Stimulated activated naive CD8-positive, alpha-beta T cell treated with anti-CD3 and anti-CD28 coated beads, Interleukin-15, amount 100 ng/mL, for 72 hours (primary cell): ENCODE results near the gene TBX6.
A peak's percentile ranks its signal among the peaks of the same experiment; 100 is the strongest.
"Not testable (repeated sequence)": the region's sequence is repeated elsewhere in the genome, so short reads cannot be mapped to it uniquely, and the experiment has no call there.

Source experiments
- ATAC-seq: fragments of 150-1000 bp; cut with Tn5 transposase; 2 replicates; pipeline ENCODE4 v1.10.0; 2021; ENCODE audit warnings: mild to moderate bottlenecking, moderate library complexity
- DNase-seq, 2 donors: peaks; one replicate each; pipeline ENCODE4 v3.0.0; 2021 to 2022
- H3K27ac Mint-ChIP-seq, 2 donors: one replicate each; pipeline ENCODE4 v1.8.0; 2022; ENCODE audit warnings: mild to moderate bottlenecking in 2 of 2, mixed read lengths in 2 of 2, moderate library complexity in 2 of 2
- H3K27me3 Mint-ChIP-seq: one replicate; pipeline ENCODE4 v1.8.0; 2022; ENCODE audit warnings: mixed read lengths
- H3K4me1 Mint-ChIP-seq: one replicate; pipeline ENCODE4 v1.8.0; 2022; ENCODE audit warnings: mild to moderate bottlenecking, mixed read lengths
- H3K4me3 Mint-ChIP-seq, 2 donors: one replicate each; pipeline ENCODE4 v1.8.0; 2022; ENCODE audit warnings: mild to moderate bottlenecking in 2 of 2, mixed read lengths in 2 of 2, moderate library complexity in 1 of 2
- H3K9me3 Mint-ChIP-seq, 2 donors: one replicate each; pipeline ENCODE4 v1.8.0; 2022; ENCODE audit warnings: mixed read lengths in 2 of 2

Gene TBX6

GRCh38 chr16:30117768-30118167, 26.0 kb upstream of the TBX6 start:
- Mint-ChIP-seq H3K27ac (no peak overlapping the region), H3K9me3 (no peaks in the 10 kb centered on the region), H3K4me1 (peaks cover 62% of the 10 kb centered on the region)

DNA sequence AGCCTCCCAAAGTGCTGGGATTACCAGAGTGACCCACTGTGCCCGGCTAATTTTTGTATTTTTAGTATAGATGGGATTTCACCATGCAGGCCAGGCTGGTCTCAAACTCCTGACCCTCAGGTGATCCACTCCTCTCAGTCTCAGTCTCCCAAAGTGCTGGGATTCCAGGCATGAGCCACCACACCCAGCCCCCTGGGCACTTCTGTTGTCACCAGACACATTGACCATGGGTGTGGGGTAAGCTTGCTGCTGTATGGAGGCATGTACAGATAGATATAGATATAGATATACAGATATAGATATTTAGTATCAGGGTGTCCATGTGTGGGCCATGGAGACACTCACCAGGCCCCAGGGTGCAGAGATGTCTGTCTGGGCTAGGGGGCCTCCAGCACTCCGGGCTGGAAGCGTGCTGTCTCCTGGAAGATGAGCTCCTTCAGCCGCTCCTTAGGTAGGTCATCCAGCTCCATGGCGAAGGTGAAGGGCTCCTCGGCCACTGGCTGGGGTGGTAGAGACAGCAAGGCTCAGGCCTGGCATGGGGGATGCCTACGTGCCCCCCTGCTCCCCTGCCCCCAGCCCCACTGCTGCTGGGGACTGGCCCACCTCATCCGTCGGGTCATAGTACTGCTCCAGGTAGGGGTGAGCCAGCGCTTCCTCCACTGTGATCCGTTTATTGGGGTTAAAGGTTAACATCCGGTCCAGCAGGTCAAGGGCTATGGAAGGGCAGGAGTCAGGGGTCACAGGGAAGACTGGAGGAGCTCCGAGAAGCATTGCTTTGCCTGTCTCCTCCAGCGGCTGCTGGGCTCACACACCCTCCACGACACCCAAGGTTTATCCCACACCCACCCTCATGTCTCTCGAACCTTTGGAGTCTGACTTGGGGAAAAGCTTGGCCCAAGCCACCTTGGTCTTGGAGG, 24.8 kb upstream of the TBX6 start:
- Mint-ChIP-seq H3K4me3 (no peak overlapping the region), H3K4me1 (peaks cover 50% of the 10 kb centered on the region), H3K27ac (no peak overlapping the region), H3K9me3 (no peaks in the 10 kb centered on the region), H3K27me3 (no peaks in the 10 kb centered on the region)
- DNase-seq (no peak), ATAC-seq (no peak)

More at GRCh38 chr16:30117768-30118167, 26.0 kb upstream of the TBX6 start:
- Mint-ChIP-seq H3K27me3 (no peaks in the 10 kb centered on the region), H3K4me3 (no peak overlapping the region)
- DNase-seq (no peak), ATAC-seq (no peak)

DNA sequence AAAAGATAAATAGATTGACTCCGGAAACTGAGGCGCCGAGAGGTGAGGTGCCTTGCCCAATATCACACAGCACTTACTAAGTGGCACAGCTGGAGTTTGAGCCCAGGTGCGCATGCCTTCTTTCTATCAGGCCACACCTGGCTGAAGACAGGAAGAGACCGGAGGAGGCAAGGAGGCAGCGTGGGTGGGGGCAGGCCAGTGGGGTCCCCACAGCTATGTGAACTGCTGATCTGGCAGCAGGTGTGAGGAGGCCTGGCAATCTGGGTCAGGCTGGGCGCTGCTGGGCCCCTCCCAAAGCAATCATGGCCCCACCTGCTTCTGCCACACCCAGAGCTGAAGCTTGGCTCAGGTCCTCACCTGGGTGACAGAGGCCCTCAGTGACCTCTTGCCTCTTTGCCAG, 23.5 kb upstream of the TBX6 start:
- ATAC-seq = no peak
- DNase-seq = no peak
- no peaks in the 10 kb centered on the region for H3K27me3 Mint-ChIP-seq
- H3K9me3 Mint-ChIP-seq = no peaks in the 10 kb centered on the region
- H3K4me1 Mint-ChIP-seq = peaks cover 37% of the 10 kb centered on the region
- H3K27ac Mint-ChIP-seq = peak overlapping the region in 1 of 2 donors; percentile 46
- H3K4me3 Mint-ChIP-seq = no peak overlapping the region

DNA sequence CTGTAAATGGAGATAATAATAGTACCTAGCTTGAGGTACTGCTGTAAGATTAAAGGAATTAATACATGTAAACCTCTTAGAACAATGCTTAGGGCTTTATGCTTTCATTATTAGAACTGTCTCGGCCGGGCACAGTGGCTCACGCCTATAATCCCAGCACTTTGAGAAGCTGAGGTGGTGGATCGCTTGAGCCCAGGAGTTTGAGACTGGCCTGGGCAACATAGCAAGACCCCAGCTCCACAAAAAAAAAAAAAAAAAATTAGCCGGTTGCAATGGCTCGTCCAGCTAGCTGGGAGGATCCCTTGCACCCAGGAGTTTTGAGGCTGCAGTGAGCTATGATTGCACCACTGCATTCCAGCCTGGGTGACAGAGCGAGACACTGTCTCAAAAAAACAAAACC, 23.1 kb upstream of the TBX6 start:
- peak overlapping the region in 1 of 2 donors; percentile 46 for H3K27ac Mint-ChIP-seq
- H3K27me3 Mint-ChIP-seq, H3K4me3 Mint-ChIP-seq, H3K9me3 Mint-ChIP-seq, ATAC-seq, DNase-seq: not testable (repeated sequence)
- peaks cover 33% of the 10 kb centered on the region for H3K4me1 Mint-ChIP-seq

DNA sequence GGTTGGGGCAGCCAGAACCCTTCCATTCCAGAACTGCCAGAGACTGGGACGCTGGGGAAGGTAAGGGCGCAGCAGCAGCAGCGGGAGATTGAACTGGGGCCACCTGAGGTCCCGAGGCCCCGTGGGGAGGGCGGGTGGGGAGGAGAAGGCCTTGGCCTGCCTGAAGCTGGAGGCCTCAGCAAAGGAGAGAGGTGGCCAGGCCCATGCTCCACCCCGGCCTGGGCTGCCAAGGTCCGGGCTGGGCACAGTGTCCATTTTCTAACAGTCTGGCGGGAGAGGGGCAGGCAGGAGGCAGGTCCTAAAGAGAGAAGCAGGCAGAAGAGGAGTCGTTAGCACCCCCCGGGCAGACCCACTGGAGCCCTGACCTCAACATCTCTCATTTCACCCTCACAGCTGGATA, 22.7 kb upstream of the TBX6 start:
- H3K27ac Mint-ChIP-seq = no peak overlapping the region
- H3K4me3 Mint-ChIP-seq = no peak overlapping the region
- peaks cover 29% of the 10 kb centered on the region for H3K4me1 Mint-ChIP-seq
- DNase-seq = no peak
- no peak for ATAC-seq
- no peaks in the 10 kb centered on the region for H3K27me3 Mint-ChIP-seq
- H3K9me3 Mint-ChIP-seq = no peaks in the 10 kb centered on the region

GRCh38 chr16:30113711-30114333, 22.1 kb upstream of the TBX6 start:
- DNase-seq = no peak
- no peak for ATAC-seq
- H3K27ac Mint-ChIP-seq = no peak overlapping the region
- peaks cover 27% of the 10 kb centered on the region for H3K4me1 Mint-ChIP-seq
- no peak overlapping the region for H3K4me3 Mint-ChIP-seq
- H3K9me3 Mint-ChIP-seq = no peaks in the 10 kb centered on the region
- no peaks in the 10 kb centered on the region for H3K27me3 Mint-ChIP-seq

DNA sequence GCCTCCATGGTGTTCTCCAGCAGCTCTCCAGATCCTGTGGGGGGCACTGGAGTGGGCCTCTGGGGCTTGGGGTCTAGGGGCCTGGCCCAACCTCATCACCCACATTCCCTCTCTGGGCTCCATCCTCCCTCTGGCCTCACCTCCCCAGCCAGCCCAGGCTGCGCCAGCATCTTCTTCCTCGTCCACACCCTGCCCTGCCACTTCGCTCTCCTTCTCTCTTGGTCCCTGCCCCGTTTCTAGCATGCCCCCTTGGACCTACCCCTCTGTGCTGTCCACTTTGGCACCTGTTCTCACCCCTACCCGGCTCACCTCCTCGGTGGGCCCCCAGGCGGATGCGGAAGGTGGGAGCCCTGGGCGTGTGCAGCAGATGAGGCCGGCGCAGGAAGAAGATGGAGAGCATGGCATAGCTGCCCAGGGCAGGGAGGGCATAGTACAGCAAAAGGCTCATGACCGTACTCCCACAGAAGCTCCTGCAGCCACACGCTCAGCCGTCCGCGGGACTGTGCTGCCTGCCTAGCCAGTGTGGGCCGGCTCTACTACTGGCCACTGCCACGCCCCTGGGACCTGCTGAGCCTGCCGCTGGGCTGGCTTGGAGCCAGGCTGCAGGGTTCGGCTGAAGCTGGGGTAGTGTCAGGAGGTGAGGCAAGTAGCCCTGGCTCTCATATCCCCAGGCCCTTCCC, 21.4 kb upstream of the TBX6 start, which contains the start of gene GDPD3:
TSS of gene GDPD3 (minus strand) at position 507 of the 680 bp plus-strand sequence. CDS start at position 448, 59 bp downstream.
- H3K4me1 Mint-ChIP-seq = peaks cover 27% of the 10 kb centered on the region
- no peaks in the 10 kb centered on the region for H3K9me3 Mint-ChIP-seq
- no peak within 1 kb of the TSS for H3K4me3 Mint-ChIP-seq
- peak; percentile 25 for ATAC-seq
- no peak for DNase-seq
- H3K27me3 Mint-ChIP-seq = no peaks in the 10 kb centered on the region
- H3K27ac Mint-ChIP-seq = no peak within 1 kb of the TSS

DNA sequence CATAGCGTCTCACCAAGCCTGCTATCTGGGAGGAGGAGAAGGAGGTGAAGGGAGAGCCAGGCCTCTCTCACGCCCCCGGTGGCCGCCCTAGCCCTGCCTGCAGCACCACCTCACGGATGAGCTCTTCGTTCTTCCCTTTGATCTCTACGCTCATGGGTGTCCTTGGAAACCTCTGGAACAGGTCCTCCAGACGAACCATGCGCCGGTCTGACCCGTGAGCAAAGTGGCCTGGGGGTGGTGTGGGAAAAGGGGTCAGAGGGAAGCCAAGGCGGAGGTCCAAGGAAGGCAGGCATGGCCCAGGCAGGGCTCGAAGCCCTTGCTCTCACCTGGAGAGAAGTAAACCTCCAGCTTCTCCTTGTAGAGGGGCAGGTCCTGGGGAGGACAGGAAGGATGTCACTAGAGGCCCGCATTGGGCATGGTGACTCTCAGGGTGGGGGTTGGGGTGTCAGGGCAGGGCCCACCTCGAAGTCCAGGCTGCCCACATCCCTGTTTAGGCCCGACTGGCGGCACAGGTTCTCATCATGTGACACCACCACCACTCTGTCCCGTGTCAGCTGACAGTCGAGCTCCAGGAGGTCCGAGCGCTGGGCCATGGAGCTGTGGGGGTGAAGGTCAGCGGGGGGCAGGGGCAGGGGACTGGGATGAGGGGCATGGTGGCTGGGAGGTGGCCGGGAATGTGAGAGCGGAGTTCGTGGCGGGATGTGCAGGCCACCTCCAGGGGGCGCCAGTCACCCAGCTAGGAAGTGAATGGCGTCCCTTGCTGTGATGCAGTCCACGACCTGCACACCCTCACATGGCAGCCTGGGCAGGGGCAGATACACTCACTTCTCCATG, 20.7 kb upstream of the TBX6 start:
- Mint-ChIP-seq H3K4me1 (peaks cover 27% of the 10 kb centered on the region), H3K4me3 (no peak overlapping the region), H3K27ac (no peak overlapping the region), H3K27me3 (no peaks in the 10 kb centered on the region), H3K9me3 (no peaks in the 10 kb centered on the region)
- peak; percentile 53 to 64 for DNase-seq
- ATAC-seq = peak; percentile 76

GRCh38 chr16:30110661-30111060, 18.9 kb upstream of the TBX6 start:
- DNase-seq = no peak
- H3K4me3 Mint-ChIP-seq = no peak overlapping the region
- no peak overlapping the region for H3K27ac Mint-ChIP-seq
- ATAC-seq = no peak
- peaks cover 25% of the 10 kb centered on the region for H3K4me1 Mint-ChIP-seq
- no peaks in the 10 kb centered on the region for H3K27me3 Mint-ChIP-seq
- no peaks in the 10 kb centered on the region for H3K9me3 Mint-ChIP-seq

GRCh38 chr16:30108059-30108850, 16.5 kb upstream of the TBX6 start:
- no peak for DNase-seq
- Mint-ChIP-seq H3K4me3 (no peak overlapping the region), H3K4me1 (peaks cover 6% of the 10 kb centered on the region), H3K27ac (no peak overlapping the region), H3K9me3 (no peaks in the 10 kb centered on the region), H3K27me3 (no peaks in the 10 kb centered on the region)
- ATAC-seq = no peak

DNA sequence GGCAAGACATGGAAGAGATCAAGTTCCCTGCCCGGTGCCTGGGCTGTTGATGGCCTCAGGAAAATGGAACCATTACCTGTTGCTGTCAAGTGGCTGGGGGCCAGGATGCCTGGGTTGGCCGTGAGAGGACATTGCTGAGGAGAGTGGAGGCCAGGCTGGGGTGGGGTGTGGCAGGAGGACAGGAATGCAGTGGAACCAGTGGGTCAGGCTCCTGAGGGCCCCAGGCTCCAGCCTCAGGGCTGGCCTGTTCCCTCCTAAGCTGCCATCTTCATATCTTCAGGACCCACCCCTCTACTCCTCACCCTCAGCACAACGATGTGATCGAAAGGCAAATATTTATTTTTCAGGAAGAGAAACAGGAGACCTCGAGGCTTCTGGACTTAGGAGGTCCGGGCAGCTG, 12.8 kb upstream of the TBX6 start:
- no peaks in the 10 kb centered on the region for H3K27me3 Mint-ChIP-seq
- no peak for ATAC-seq
- H3K4me3 Mint-ChIP-seq = no peak overlapping the region
- H3K4me1 Mint-ChIP-seq = no peaks in the 10 kb centered on the region
- H3K9me3 Mint-ChIP-seq = no peaks in the 10 kb centered on the region
- no peak for DNase-seq
- H3K27ac Mint-ChIP-seq = peak overlapping the region in 1 of 2 donors; percentile 65

GRCh38 chr16:30104090-30104489, 12.4 kb upstream of the TBX6 start:
- H3K9me3 Mint-ChIP-seq = no peaks in the 10 kb centered on the region
- no peak overlapping the region for H3K27ac Mint-ChIP-seq
- H3K4me1 Mint-ChIP-seq = no peaks in the 10 kb centered on the region
- H3K27me3 Mint-ChIP-seq = no peaks in the 10 kb centered on the region
- no peak overlapping the region for H3K4me3 Mint-ChIP-seq
- no peak for ATAC-seq
- DNase-seq = no peak

DNA sequence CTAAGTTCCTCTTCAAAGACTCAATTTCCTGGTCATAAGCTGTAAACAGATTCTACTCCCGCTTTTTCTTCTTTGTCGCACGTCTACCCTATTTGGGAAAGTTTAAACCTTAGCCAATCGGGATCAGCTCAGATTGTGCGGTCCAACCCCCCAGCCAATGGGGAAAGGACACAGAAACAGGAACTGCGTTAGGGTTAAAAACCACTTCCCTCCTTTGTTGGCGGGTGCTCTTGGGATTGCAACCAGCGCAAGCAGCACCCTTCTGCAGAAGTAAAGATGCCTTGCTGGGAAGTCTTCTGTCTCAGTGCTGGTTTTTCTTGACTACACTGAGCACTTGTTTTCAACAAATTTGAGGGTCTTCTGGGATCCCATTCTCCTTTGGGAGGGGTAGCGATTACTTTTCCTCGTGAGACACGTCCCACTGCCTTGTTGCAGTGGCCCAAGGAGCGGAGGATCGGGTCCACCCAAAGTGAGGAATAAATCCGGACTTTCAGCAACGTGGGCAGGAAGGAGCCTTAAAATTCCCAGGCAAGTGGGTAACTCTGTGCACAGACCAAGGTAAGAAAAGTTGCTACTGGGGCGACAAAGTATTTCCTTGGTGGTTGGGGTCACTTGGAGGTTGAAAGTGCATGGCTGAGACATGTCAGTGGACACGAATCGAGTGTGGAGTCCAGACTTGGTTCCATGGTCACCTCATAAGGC, 5.3 kb upstream of the TBX6 start:
- H3K4me1 Mint-ChIP-seq = peaks cover 37% of the 10 kb centered on the region
- H3K27ac Mint-ChIP-seq = peak overlapping the region; percentile 90 to 94
- ATAC-seq (no peak), DNase-seq (no peak)
- H3K9me3 Mint-ChIP-seq = peaks cover 23 to 24% of the 10 kb centered on the region in 2 donors
- peak overlapping the region; percentile 78 to 83 for H3K4me3 Mint-ChIP-seq
- no peaks in the 10 kb centered on the region for H3K27me3 Mint-ChIP-seq
